Stimulated activated naive CD8-positive, alpha-beta T cell treated with anti-CD3 and anti-CD28 coated beads, Interleukin-15, Interleukin-2, amounts not matched to agents 100 ng/mL and 50 ng/mL, for 24 hours (primary cell): ENCODE data around the gene CCDC197.

Source experiments
- H3K27ac Mint-ChIP-seq: one replicate; pipeline ENCODE4 v1.8.0; 2021; ENCODE audit warnings: mild to moderate bottlenecking, mixed read lengths
- H3K27me3 Mint-ChIP-seq: one replicate; pipeline ENCODE4 v1.8.0; 2021; ENCODE audit warnings: mixed read lengths
- H3K36me3 Mint-ChIP-seq: one replicate; pipeline ENCODE4 v1.8.0; 2021; ENCODE audit warnings: low read depth, mixed read lengths
- H3K4me1 Mint-ChIP-seq: one replicate; pipeline ENCODE4 v1.8.0; 2021; ENCODE audit warnings: low read depth, mixed read lengths
- H3K4me3 Mint-ChIP-seq: one replicate; pipeline ENCODE4 v1.8.0; 2021; ENCODE audit warnings: mild to moderate bottlenecking, mixed read lengths
- H3K9me3 Mint-ChIP-seq: one replicate; pipeline ENCODE4 v1.8.0; 2021; ENCODE audit warnings: mixed read lengths

CCDC197 gene

GRCh38 chr14:94027566-94028449, 30.7 kb downstream of the CCDC197 start:
- no peaks in the 10 kb centered on the region for H3K9me3 Mint-ChIP-seq
- H3K27ac Mint-ChIP-seq, result no peak overlapping the region
- H3K27me3 Mint-ChIP-seq, result peaks cover 8% of the 10 kb centered on the region
- H3K4me1 Mint-ChIP-seq, result peaks cover 19% of the 10 kb centered on the region
- no peaks in the 10 kb centered on the region for H3K36me3 Mint-ChIP-seq
- H3K4me3 Mint-ChIP-seq, result peak overlapping the region; percentile 30

- no peaks in the 10 kb centered on the region for H3K36me3 Mint-ChIP-seq
- peak overlapping the region; percentile 23 for H3K27ac Mint-ChIP-seq
- peak overlapping the region; percentile 20 for H3K4me3 Mint-ChIP-seq
- no peaks in the 10 kb centered on the region for H3K9me3 Mint-ChIP-seq
- H3K4me1 Mint-ChIP-seq, result peaks cover 15% of the 10 kb centered on the region
- H3K27me3 Mint-ChIP-seq, result peaks cover 4% of the 10 kb centered on the region
Measured at GRCh38 chr14:94028450-94028826, 31.3 kb downstream of the CCDC197 start.

GRCh38 chr14:94029265-94029664, 32.2 kb downstream of the CCDC197 start:
- Mint-ChIP-seq H3K4me1 (peaks cover 15% of the 10 kb centered on the region), H3K27me3 (no peaks in the 10 kb centered on the region), H3K36me3 (no peaks in the 10 kb centered on the region), H3K4me3 (no peak overlapping the region), H3K27ac (no peak overlapping the region), H3K9me3 (no peaks in the 10 kb centered on the region)

GRCh38 chr14:94029671-94030203, 32.6 kb downstream of the CCDC197 start:
- Mint-ChIP-seq H3K36me3 (no peaks in the 10 kb centered on the region), H3K4me3 (no peak overlapping the region), H3K4me1 (peaks cover 15% of the 10 kb centered on the region), H3K27me3 (no peaks in the 10 kb centered on the region), H3K9me3 (no peaks in the 10 kb centered on the region), H3K27ac (no peak overlapping the region)

- Mint-ChIP-seq H3K9me3 (no peaks in the 10 kb centered on the region), H3K36me3 (no peaks in the 10 kb centered on the region), H3K4me3 (no peak overlapping the region), H3K4me1 (peaks cover 15% of the 10 kb centered on the region), H3K27me3 (no peaks in the 10 kb centered on the region), H3K27ac (no peak overlapping the region)
Measured at GRCh38 chr14:94030571-94030970, 33.5 kb downstream of the CCDC197 start.

GRCh38 chr14:94031161-94031882, 34.2 kb downstream of the CCDC197 start:
- H3K4me3 Mint-ChIP-seq, result no peak overlapping the region
- peaks cover 11% of the 10 kb centered on the region for H3K4me1 Mint-ChIP-seq
- no peaks in the 10 kb centered on the region for H3K9me3 Mint-ChIP-seq
- no peaks in the 10 kb centered on the region for H3K36me3 Mint-ChIP-seq
- no peak overlapping the region for H3K27ac Mint-ChIP-seq
- H3K27me3 Mint-ChIP-seq, result no peaks in the 10 kb centered on the region

GRCh38 chr14:94031883-94032279, 34.8 kb downstream of the CCDC197 start:
- H3K36me3 Mint-ChIP-seq, result no peaks in the 10 kb centered on the region
- no peak overlapping the region for H3K4me3 Mint-ChIP-seq
- peaks cover 11% of the 10 kb centered on the region for H3K4me1 Mint-ChIP-seq
- no peaks in the 10 kb centered on the region for H3K27me3 Mint-ChIP-seq
- no peak overlapping the region for H3K27ac Mint-ChIP-seq
- no peaks in the 10 kb centered on the region for H3K9me3 Mint-ChIP-seq

GRCh38 chr14:94034886-94035285, 37.8 kb downstream of the CCDC197 start:
- Mint-ChIP-seq H3K4me3 (no peak overlapping the region), H3K9me3 (no peaks in the 10 kb centered on the region), H3K27ac (no peak overlapping the region), H3K36me3 (no peaks in the 10 kb centered on the region), H3K27me3 (no peaks in the 10 kb centered on the region), H3K4me1 (no peaks in the 10 kb centered on the region)

- H3K27ac Mint-ChIP-seq, result no peak overlapping the region
- no peaks in the 10 kb centered on the region for H3K4me1 Mint-ChIP-seq
Measured at GRCh38 chr14:94036313-94037167, 39.4 kb downstream of the CCDC197 start.

GRCh38 chr14:94037954-94038353, 40.9 kb downstream of the CCDC197 start:
- no peak overlapping the region for H3K4me3 Mint-ChIP-seq
- no peak overlapping the region for H3K27ac Mint-ChIP-seq
- H3K36me3 Mint-ChIP-seq, result no peaks in the 10 kb centered on the region

More at GRCh38 chr14:94036313-94037167, 39.4 kb downstream of the CCDC197 start:
- Mint-ChIP-seq H3K9me3 (no peaks in the 10 kb centered on the region), H3K36me3 (no peaks in the 10 kb centered on the region), H3K4me3 (no peak overlapping the region), H3K27me3 (no peaks in the 10 kb centered on the region)

GRCh38 chr14:94038510-94038909, 41.4 kb downstream of the CCDC197 start:
- Mint-ChIP-seq H3K4me3 (no peak overlapping the region), H3K27me3 (no peaks in the 10 kb centered on the region), H3K36me3 (peaks cover 2% of the 10 kb centered on the region), H3K27ac (no peak overlapping the region), H3K9me3 (no peaks in the 10 kb centered on the region), H3K4me1 (no peaks in the 10 kb centered on the region)

More at GRCh38 chr14:94037954-94038353, 40.9 kb downstream of the CCDC197 start:
- H3K27me3 Mint-ChIP-seq, result no peaks in the 10 kb centered on the region
- no peaks in the 10 kb centered on the region for H3K4me1 Mint-ChIP-seq
- no peaks in the 10 kb centered on the region for H3K9me3 Mint-ChIP-seq

GRCh38 chr14:94038921-94039629, 42.0 kb downstream of the CCDC197 start:
- Mint-ChIP-seq H3K9me3 (no peaks in the 10 kb centered on the region), H3K27ac (no peak overlapping the region), H3K4me1 (no peaks in the 10 kb centered on the region), H3K27me3 (no peaks in the 10 kb centered on the region), H3K36me3 (peaks cover 7% of the 10 kb centered on the region), H3K4me3 (no peak overlapping the region)

GRCh38 chr14:94040247-94040646, 43.1 kb downstream of the CCDC197 start:
- H3K36me3 Mint-ChIP-seq, result peaks cover 8% of the 10 kb centered on the region
- H3K4me1 Mint-ChIP-seq, result no peaks in the 10 kb centered on the region
- H3K9me3 Mint-ChIP-seq, result no peaks in the 10 kb centered on the region
- no peaks in the 10 kb centered on the region for H3K27me3 Mint-ChIP-seq
- H3K4me3 Mint-ChIP-seq, result no peak overlapping the region
- no peak overlapping the region for H3K27ac Mint-ChIP-seq

- Mint-ChIP-seq H3K4me3 (no peak overlapping the region), H3K27me3 (no peaks in the 10 kb centered on the region), H3K36me3 (peaks cover 14% of the 10 kb centered on the region), H3K27ac (no peak overlapping the region), H3K4me1 (no peaks in the 10 kb centered on the region), H3K9me3 (no peaks in the 10 kb centered on the region)
Measured at GRCh38 chr14:94040796-94041195, 43.7 kb downstream of the CCDC197 start.
